Tibial nerve (tissue), 4 donors: ENCODE measurements around the gene CDO1.
A peak's percentile ranks its signal among the peaks of the same experiment; 100 is the strongest.

ENCODE experiments used
- EP300 ChIP-seq, 2 donors: sonication (generic); formaldehyde crosslinking; IDR thresholded peaks; one replicate each; pipeline ENCODE4 v1.6.1; 2017; ENCODE audit warnings: antibody characterized with exemption in 2 of 2, mild to moderate bottlenecking in 1 of 2
- POLR2A ChIP-seq, 2 donors: fragments of 450-650 bp; IDR thresholded peaks; one replicate each; pipeline ENCODE4 v1.6.1; 2017; ENCODE audit warnings: antibody characterized with exemption in 2 of 2, mild to moderate bottlenecking in 2 of 2, moderate library complexity in 2 of 2
- TF ChIP-seq, protein P1 (sequence below), 5 experiments: fragments of 200-600 bp in 3 of 5; fragments of 450-650 bp in 2 of 5; sonication (generic) in 3 of 5; IDR thresholded peaks; one replicate each; pipeline ENCODE4 v1.5.1; 2016 to 2019; ENCODE audit warnings: antibody characterized with exemption in 5 of 5, mild to moderate bottlenecking in 3 of 5, moderate library complexity in 2 of 5

DNA sequence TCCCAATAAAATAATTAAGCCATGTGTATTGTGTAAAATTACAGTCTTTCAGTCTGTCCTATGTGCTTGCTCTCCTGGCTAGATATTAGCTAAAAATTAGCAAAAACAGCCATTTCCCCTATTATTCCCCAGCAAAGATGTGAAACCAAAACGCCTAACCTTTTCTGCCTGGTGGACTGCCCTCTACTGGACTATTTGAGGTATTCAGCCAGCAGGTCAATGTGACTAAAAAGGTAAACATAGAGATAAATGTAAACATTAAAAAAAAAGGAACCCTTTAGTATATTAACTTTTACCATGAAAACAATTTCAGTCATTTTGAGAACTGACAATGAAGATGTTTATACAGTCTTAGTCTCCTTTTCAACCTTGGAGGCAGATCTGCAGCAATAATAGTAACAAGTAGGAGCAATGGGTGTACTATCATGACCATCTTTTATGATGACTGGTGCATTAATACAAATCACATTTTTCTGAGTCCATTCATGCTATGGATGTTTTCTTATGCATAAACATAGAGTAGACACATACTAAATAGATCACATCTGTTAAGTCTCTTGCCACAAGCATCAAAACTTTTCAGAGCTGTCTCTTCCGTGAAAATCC lies 14.8 kb upstream of the CDO1 start:
- TF ChIP-seq, protein P1, sequence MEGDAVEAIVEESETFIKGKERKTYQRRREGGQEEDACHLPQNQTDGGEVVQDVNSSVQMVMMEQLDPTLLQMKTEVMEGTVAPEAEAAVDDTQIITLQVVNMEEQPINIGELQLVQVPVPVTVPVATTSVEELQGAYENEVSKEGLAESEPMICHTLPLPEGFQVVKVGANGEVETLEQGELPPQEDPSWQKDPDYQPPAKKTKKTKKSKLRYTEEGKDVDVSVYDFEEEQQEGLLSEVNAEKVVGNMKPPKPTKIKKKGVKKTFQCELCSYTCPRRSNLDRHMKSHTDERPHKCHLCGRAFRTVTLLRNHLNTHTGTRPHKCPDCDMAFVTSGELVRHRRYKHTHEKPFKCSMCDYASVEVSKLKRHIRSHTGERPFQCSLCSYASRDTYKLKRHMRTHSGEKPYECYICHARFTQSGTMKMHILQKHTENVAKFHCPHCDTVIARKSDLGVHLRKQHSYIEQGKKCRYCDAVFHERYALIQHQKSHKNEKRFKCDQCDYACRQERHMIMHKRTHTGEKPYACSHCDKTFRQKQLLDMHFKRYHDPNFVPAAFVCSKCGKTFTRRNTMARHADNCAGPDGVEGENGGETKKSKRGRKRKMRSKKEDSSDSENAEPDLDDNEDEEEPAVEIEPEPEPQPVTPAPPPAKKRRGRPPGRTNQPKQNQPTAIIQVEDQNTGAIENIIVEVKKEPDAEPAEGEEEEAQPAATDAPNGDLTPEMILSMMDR (IDR thresholded peaks at IDR 0.05): peak; percentile 59 to 69 (median 68)
- no peak for TF ChIP-seq POLR2A (IDR thresholded peaks at IDR 0.05)
- no peak for TF ChIP-seq EP300 (IDR thresholded peaks at IDR 0.05)
